Medulla oblongata (tissue), 1 donor: ENCODE data around the gene TANK.
"Not testable (repeated sequence)": the region's sequence is repeated elsewhere in the genome, so short reads cannot be mapped to it uniquely, and the experiment has no call there.

ENCODE experiments used
- DNase-seq: peaks from one replicate; pipeline ENCODE4 v3.0.0-alpha.2; 2015; ENCODE audit errors: extremely low spot score

The TANK gene

GRCh38 chr2:161278564-161279229 is 118.5 kb downstream of the TANK start:
- DNase-seq: peak; percentile 49

GRCh38 chr2:161279230-161279815 is 119.1 kb downstream of the TANK start:
- DNase-seq: not testable (repeated sequence)

- DNase-seq: peak; percentile 11
Measured at GRCh38 chr2:161280906-161281323, 120.7 kb downstream of the TANK start.

GRCh38 chr2:161281615-161282310 is 121.5 kb downstream of the TANK start:
- not testable (repeated sequence) for DNase-seq

GRCh38 chr2:161282311-161282644 is 122.0 kb downstream of the TANK start:
- not testable (repeated sequence) for DNase-seq

GRCh38 chr2:161283926-161284325 is 123.7 kb downstream of the TANK start:
- no peak for DNase-seq
